ENCODE results near the gene CDCP1.

- TF ChIP-seq, protein P1, sequence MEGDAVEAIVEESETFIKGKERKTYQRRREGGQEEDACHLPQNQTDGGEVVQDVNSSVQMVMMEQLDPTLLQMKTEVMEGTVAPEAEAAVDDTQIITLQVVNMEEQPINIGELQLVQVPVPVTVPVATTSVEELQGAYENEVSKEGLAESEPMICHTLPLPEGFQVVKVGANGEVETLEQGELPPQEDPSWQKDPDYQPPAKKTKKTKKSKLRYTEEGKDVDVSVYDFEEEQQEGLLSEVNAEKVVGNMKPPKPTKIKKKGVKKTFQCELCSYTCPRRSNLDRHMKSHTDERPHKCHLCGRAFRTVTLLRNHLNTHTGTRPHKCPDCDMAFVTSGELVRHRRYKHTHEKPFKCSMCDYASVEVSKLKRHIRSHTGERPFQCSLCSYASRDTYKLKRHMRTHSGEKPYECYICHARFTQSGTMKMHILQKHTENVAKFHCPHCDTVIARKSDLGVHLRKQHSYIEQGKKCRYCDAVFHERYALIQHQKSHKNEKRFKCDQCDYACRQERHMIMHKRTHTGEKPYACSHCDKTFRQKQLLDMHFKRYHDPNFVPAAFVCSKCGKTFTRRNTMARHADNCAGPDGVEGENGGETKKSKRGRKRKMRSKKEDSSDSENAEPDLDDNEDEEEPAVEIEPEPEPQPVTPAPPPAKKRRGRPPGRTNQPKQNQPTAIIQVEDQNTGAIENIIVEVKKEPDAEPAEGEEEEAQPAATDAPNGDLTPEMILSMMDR (IDR thresholded peaks at IDR 0.05): no peak
- TF ChIP-seq POLR2A (IDR thresholded peaks at IDR 0.05) (no peak), POLR2AphosphoS5 (IDR thresholded peaks at IDR 0.05) (no peak), EP300 (IDR thresholded peaks at IDR 0.05) (no peak)
These were observed 48.8 kb downstream of the CDCP1 start for GRCh38 chr3:45097296-45097883.

Measured in stomach (tissue), 4 donors.